K562 (cell line): Measurements from ENCODE around the gene ACTL6A. TPM values are rescaled to one million over a fixed set of nuclear protein-coding genes. Genes with fewer than 3 reads are reported as not detected.

Experiments
- ATAC-seq: fragments of 200-7000 bp; cut with Tn5 transposase; 3 replicates; pipeline ENCODE4 v1.9.1; 2020; ENCODE audit warnings: moderate library complexity
- BruUV-seq: library from RNA; stranded (reverse); fragments of 400-500 nt; replicated peaks from 2 replicates; lab custom pipeline; 2021; lab: Mats Ljungman, UMichigan
- CTCF ChIA-PET: fragments of 300-600 bp; formaldehyde crosslinking; extraction: SDS; loops from one replicate; lab custom pipeline; 2021; ENCODE audit warnings: low intra/inter-chr PET ratio; lab: Yijun Ruan, JAX
- POLR2A ChIA-PET: fragments of 300-600, 350-650 bp; sonication (Branson Sonifier 250); formaldehyde crosslinking; extraction: SDS; loops from one replicate; lab custom pipeline; 2021; ENCODE audit warnings: antibody characterized with exemption, inconsistent platforms; lab: Yijun Ruan, JAX
- DNase-seq, 4 experiments: peaks; one replicate each; pipeline versions ENCODE4 v3.0.0 to v3.0.0-alpha.2; 2011 to 2018; ENCODE audit warnings: low spot score in 3 of 4, mixed read lengths in 3 of 4; ENCODE audit errors: extremely low read depth in 1 of 4
- FAIRE-seq: peaks from 2 replicates; lab custom pipeline; 2011; peaks lifted over from hg19 to GRCh38; lab: Jason Lieb, UNC
- H2AFZ ChIP-seq: 2 replicates; pipeline ENCODE4 v1.6.0; 2011; ENCODE audit warnings: low read depth, low read length, control low read depth, inconsistent platforms
- H3K27ac ChIP-seq: fragments of 200-600 bp; 3 replicates; pipeline ENCODE4 v1.8.0; 2011; ENCODE audit warnings: low read depth, mild to moderate bottlenecking, control low read depth, inconsistent platforms, low read length, moderate library complexity, mixed read lengths; ENCODE audit errors: extremely low read depth
- H3K27me3 ChIP-seq, 2 experiments: fragments of 300-600 bp in 1 of 2; 2 replicates in 1 of 2; 3 replicates in 1 of 2; pipeline versions ENCODE4 v1.6.0 to v1.8.0; 2011; ENCODE audit warnings: inconsistent platforms in 2 of 2, low read length in 2 of 2, mild to moderate bottlenecking in 1 of 2, mixed read lengths in 1 of 2, moderate library complexity in 1 of 2; ENCODE audit not compliant: control insufficient read depth in 2 of 2, insufficient read depth in 2 of 2
- H3K36me3 ChIP-seq: fragments of 300-600 bp; 3 replicates; pipeline ENCODE4 v1.8.0; 2011; ENCODE audit warnings: mild to moderate bottlenecking, low read length, inconsistent platforms; ENCODE audit not compliant: control insufficient read depth, insufficient read depth
- H3K4me1 ChIP-seq, 2 experiments: fragments of 200-600 bp in 1 of 2; replicated peaks in 1 of 2; 2 replicates in 1 of 2; 3 replicates in 1 of 2; pipeline versions ENCODE4 v1.5.1 to v1.8.0; 2011; ENCODE audit warnings: inconsistent platforms in 2 of 2, low read length in 2 of 2, mild to moderate bottlenecking in 1 of 2, mixed read lengths in 1 of 2, moderate library complexity in 1 of 2; ENCODE audit not compliant: control insufficient read depth in 2 of 2, insufficient read depth in 2 of 2
- H3K4me2 ChIP-seq: 2 replicates; pipeline ENCODE4 v1.6.1; 2011; ENCODE audit warnings: low read length, control low read depth, inconsistent platforms, mixed read lengths; ENCODE audit not compliant: insufficient read depth
- H3K4me3 ChIP-seq: fragments of 200-600 bp; sonication (generic), shearing (Covaris generic); 2 replicates; pipeline ENCODE4 v1.5.1; 2016; ENCODE audit warnings: control low read depth, inconsistent platforms
- H3K79me2 ChIP-seq: fragments of 200-600 bp; 3 replicates; pipeline ENCODE4 v1.8.0; 2011; ENCODE audit warnings: low read length, inconsistent platforms; ENCODE audit not compliant: control insufficient read depth, insufficient read depth
- H3K9ac ChIP-seq, 2 experiments: 2 replicates each; pipeline versions ENCODE4 v1.6.0 to v1.6.1; 2011; ENCODE audit warnings: low read depth in 2 of 2, low read length in 2 of 2, control low read depth in 1 of 2, inconsistent platforms in 1 of 2, mild to moderate bottlenecking in 1 of 2, mixed read lengths in 1 of 2; ENCODE audit not compliant: insufficient read depth in 1 of 2
- H3K9me1 ChIP-seq: one replicate; pipeline ENCODE4 v1.6.0; 2011; ENCODE audit warnings: inconsistent platforms, mild to moderate bottlenecking, low read length, moderate library complexity; ENCODE audit not compliant: control insufficient read depth, insufficient read depth
- H3K9me3 ChIP-seq: replicated peaks from 2 replicates; pipeline ENCODE4 v1.5.1; 2011; ENCODE audit warnings: low read depth, low read length, inconsistent platforms; ENCODE audit not compliant: control insufficient read depth, insufficient read depth
- H4K20me1 ChIP-seq: replicated peaks from 2 replicates; pipeline ENCODE4 v1.6.1; 2011; ENCODE audit warnings: low read length, inconsistent platforms, mixed read lengths; ENCODE audit not compliant: control insufficient read depth, insufficient read depth
- CBX2 ChIP-seq: fragments of 200-600 bp; sonication (generic); IDR thresholded peaks from one replicate; pipeline ENCODE4 v1.6.1; 2012; ENCODE audit warnings: mild to moderate bottlenecking, low read length, inconsistent platforms; ENCODE audit not compliant: insufficient read depth, poor library complexity, severe bottlenecking
- ETV5 ChIP-seq: sonication (generic); formaldehyde crosslinking; IDR thresholded peaks from 2 replicates; pipeline ENCODE4 v1.4.0; 2020; ENCODE audit warnings: low read depth, mild to moderate bottlenecking, missing genetic modification reagents
- HMGN3 ChIP-seq: IDR thresholded peaks from 2 replicates; pipeline ENCODE4 v1.6.1; 2011; ENCODE audit warnings: borderline replicate concordance, low read depth, mild to moderate bottlenecking, mixed read lengths, low read length; ENCODE audit not compliant: insufficient read length; ENCODE audit errors: extremely low read depth
- RAD21 ChIP-seq, 2 experiments: fragments of 250-450 bp in 1 of 2; fragments of 450-650 bp in 1 of 2; sonication (Bioruptor Pico) in 1 of 2; formaldehyde crosslinking in 1 of 2; IDR thresholded peaks in 1 of 2; conservative IDR thresholded peaks in 1 of 2; 2 replicates each; pipeline versions ENCODE4 v1.4.0 to v1.8.0; 2020 to 2022; ENCODE audit warnings: mild to moderate bottlenecking in 2 of 2, moderate library complexity in 1 of 2
- ZKSCAN1 ChIP-seq: fragments of 150-350 bp; IDR thresholded peaks from 2 replicates; pipeline ENCODE4 v1.6.1; 2016; ENCODE audit warnings: low read depth, low read length
- WGBS: fragments of 100-300 bp; shearing (Covaris generic); methylation state at CpG from one replicate; pipeline ENCODE4 v1.1.6; 2016; ENCODE audit warnings: low coverage, mixed read lengths; ENCODE audit not compliant: insufficient coverage; ENCODE audit errors: missing lambda C conversion rate; 5-methylcytosine and 5-hydroxymethylcytosine counted together
- in situ Hi-C: fragments of 300-500 bp; cut with MboI; formaldehyde crosslinking; loops from 4 replicates; pipeline ENCODE4 v1.15.0; 2018; ENCODE audit warnings: inconsistent platforms, mixed read lengths
- intact Hi-C: fragments of 100-400 bp; cut with micrococcal nuclease; formaldehyde crosslinking; loops from 2 replicates; pipeline ENCODE4 v1.14.2; 2022
- polyA plus RNA-seq, 8 experiments: library from polyadenylated mRNA; depleted of rRNA in 4 of 8; stranded (reverse) in 5 of 8; unstranded in 3 of 8; fragments of >200 nt; fragmentation: Nextera tagmentation in 2 of 8; fragmentation: Illumina TruSeq in 1 of 8; extraction: Ambion mirVana in 2 of 8; extraction: Trizol in 1 of 8; gene quantifications; 2 replicates each; pipeline versions ENCODE4 v1.2.1 to v1.2.3, GENCODE V29; 2011 to 2014; ENCODE audit warnings: inconsistent platforms in 1 of 8, missing spikeins in 1 of 8
- total RNA-seq, 7 experiments: library from RNA; depleted of rRNA in 6 of 7; stranded (reverse); fragments of >200 nt in 6 of 7; fragmentation: Illumina TruSeq in 2 of 7; extraction: Trizol in 2 of 7; gene quantifications; 2 replicates each; pipeline versions ENCODE4 v1.2.1 to v1.2.3, GENCODE V29; 2011 to 2021; ENCODE audit warnings: low replicate concordance in 1 of 7
- TF ChIP-seq, protein P1 (sequence below): fragments of 250-450 bp; sonication (Bioruptor Pico); IDR thresholded peaks from 2 replicates; pipeline ENCODE4 v1.8.0; 2021; ENCODE audit warnings: moderate library complexity, mild to moderate bottlenecking, inconsistent platforms
- TF ChIP-seq, protein P2 (sequence below), 2 experiments: fragments of 450-650 bp; formaldehyde crosslinking in 1 of 2; IDR thresholded peaks; 2 replicates each; pipeline versions ENCODE4 v1.4.0 to v1.6.1; 2014 to 2020; ENCODE audit warnings: mild to moderate bottlenecking in 2 of 2, borderline replicate concordance in 1 of 2, low read depth in 1 of 2

ACTL6A gene
- total and polyA plus RNA-seq, 9 of the 15 experiments (the other 6 are each of a cell fraction or from before 2014, with no cell fraction given) = 107 to 243 (median 157) TPM

DNA sequence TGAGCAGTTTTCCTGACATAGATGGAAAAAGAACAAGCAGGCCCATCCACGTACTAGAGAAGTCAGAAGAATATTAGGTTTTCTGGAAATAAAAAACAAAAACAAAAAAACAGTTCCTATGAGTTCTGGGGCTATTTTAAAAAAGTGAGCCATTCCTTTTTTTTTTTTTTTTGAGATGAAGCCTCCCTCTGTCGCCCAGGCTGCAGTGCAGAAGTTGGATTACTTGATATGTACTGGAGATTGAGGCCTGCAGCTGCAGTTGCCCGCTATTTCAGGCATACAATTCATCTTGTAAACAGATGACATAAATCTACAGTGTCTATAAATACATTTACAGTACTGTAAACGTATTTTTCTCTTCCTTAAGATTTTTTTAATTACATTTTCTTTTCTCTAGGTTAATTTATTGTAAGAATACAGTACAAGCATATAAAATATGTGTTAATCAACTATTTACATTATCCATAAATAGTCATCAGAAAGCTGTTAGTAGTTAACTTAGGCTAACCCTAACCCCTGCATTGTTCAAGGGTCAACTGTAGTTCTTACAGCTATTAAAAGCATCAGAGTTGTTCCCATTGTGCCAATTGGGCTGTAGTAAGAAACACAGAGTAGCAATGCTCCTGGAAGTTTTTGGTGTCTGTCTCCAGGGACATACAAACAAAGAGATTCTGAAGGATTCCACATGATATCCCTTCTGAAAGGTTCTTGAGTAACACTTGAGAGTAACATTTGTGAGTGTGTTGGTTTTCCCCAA lies 11.2 kb upstream of the ACTL6A start (continued):
- no peak for TF ChIP-seq ETV5 (CRISPR knock-in tag)
- no peak for TF ChIP-seq HMGN3
- TF ChIP-seq, protein P1, sequence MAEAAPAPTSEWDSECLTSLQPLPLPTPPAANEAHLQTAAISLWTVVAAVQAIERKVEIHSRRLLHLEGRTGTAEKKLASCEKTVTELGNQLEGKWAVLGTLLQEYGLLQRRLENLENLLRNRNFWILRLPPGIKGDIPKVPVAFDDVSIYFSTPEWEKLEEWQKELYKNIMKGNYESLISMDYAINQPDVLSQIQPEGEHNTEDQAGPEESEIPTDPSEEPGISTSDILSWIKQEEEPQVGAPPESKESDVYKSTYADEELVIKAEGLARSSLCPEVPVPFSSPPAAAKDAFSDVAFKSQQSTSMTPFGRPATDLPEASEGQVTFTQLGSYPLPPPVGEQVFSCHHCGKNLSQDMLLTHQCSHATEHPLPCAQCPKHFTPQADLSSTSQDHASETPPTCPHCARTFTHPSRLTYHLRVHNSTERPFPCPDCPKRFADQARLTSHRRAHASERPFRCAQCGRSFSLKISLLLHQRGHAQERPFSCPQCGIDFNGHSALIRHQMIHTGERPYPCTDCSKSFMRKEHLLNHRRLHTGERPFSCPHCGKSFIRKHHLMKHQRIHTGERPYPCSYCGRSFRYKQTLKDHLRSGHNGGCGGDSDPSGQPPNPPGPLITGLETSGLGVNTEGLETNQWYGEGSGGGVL = no peak

DNA sequence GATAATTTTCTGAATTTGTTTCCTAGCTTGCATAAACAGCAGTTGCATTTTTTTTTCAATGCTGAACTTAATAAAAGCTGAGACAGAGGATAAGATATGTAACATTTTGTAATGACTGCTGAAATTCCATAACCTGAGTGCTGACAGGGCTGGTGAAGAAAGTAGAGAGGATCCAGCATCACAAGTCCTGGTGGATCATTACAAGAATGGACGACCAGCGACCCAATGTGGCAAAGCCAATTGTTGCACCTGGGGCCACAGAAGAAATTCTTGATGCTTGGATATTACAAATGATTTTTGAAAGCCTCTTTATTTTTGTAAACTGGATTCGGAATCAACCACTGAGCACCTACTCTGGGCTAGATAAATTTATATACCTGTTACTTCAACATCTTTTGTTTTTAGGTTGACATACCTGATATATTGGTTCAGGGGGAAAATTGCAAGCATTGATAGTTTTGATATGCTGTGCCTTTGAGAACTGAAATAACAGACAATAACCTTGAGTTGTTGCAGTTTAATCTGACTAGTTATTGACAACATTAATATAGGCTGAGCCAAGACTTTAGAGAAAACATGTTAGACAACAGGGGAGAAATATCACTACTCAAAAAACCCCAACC lies 3.9 kb upstream of the ACTL6A start:
- POLR2A ChIA-PET = no interaction called here
- in situ Hi-C loops = loop anchor here (25.0 kb wide), 1 partner anchor 547 kb away; no protein-coding TSS in a partner anchor
- BruUV-seq = no TSS peak
- TF ChIP-seq, protein P2, sequence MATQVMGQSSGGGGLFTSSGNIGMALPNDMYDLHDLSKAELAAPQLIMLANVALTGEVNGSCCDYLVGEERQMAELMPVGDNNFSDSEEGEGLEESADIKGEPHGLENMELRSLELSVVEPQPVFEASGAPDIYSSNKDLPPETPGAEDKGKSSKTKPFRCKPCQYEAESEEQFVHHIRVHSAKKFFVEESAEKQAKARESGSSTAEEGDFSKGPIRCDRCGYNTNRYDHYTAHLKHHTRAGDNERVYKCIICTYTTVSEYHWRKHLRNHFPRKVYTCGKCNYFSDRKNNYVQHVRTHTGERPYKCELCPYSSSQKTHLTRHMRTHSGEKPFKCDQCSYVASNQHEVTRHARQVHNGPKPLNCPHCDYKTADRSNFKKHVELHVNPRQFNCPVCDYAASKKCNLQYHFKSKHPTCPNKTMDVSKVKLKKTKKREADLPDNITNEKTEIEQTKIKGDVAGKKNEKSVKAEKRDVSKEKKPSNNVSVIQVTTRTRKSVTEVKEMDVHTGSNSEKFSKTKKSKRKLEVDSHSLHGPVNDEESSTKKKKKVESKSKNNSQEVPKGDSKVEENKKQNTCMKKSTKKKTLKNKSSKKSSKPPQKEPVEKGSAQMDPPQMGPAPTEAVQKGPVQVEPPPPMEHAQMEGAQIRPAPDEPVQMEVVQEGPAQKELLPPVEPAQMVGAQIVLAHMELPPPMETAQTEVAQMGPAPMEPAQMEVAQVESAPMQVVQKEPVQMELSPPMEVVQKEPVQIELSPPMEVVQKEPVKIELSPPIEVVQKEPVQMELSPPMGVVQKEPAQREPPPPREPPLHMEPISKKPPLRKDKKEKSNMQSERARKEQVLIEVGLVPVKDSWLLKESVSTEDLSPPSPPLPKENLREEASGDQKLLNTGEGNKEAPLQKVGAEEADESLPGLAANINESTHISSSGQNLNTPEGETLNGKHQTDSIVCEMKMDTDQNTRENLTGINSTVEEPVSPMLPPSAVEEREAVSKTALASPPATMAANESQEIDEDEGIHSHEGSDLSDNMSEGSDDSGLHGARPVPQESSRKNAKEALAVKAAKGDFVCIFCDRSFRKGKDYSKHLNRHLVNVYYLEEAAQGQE (IDR thresholded peaks at IDR 0.05; ENCODE audit: borderline replicate concordance) = peak; percentile 85
- TF ChIP-seq, protein P2 (CRISPR knock-in tag; IDR thresholded peaks at IDR 0.05; ENCODE audit: low read depth) = no peak
- TF ChIP-seq CBX2 (no peak), ZKSCAN1 (no peak), RAD21 (CRISPR knock-in tag; conservative IDR thresholded peaks at IDR 0.05 in 1 of 2, IDR thresholded peaks at IDR 0.05 in 1 of 2) (peak; percentile 90 to 92)

More for the DNA sequence above, 3.9 kb upstream of the ACTL6A start:
- Histone ChIP-seq H3K36me3 (no peaks in the 10 kb centered on the region), H3K9me3 (no peaks in the 10 kb centered on the region), H3K79me2 (peaks cover 8% of the 10 kb centered on the region), H2AFZ (no peak overlapping the region), H4K20me1 (no peaks in the 10 kb centered on the region; the same call in 1 of the 2 replicates), H3K4me3 (no peak overlapping the region), H3K9me1 (no peaks in the 10 kb centered on the region), H3K27me3 (no peaks in the 10 kb centered on the region), H3K4me2 (no peak overlapping the region), H3K9ac (no peak overlapping the region), H3K4me1 (peaks cover 2 to 6% of the 10 kb centered on the region in 2 experiments; a peak in 2 of 5 replicates), H3K27ac (no peak overlapping the region)
- DNase-seq = peak; percentile 38 to 78 (median 46)
- 3% methylated on average over 3 of the region's 3 CpGs for WGBS
- FAIRE-seq = peak; percentile 89
- intact Hi-C loops = loop anchor here (1.0 to 2.0 kb wide), 4 partner anchors 138 to 544 kb away; partner anchors contain the start of gene ZNF639
- CTCF ChIA-PET = interaction anchor here (0.6 to 2.4 kb wide), 6 partner anchors 112 to 543 kb away, joined by 3 to 12 read pairs (median 4); partner anchors contain the start of gene ZNF639
- ATAC-seq = no peak
